ENCODE data around the gene OR2H1. TPM values are rescaled to one million over a fixed set of nuclear protein-coding genes. Genes with fewer than 3 reads are reported as not detected.

Gene OR2H1
- total RNA-seq, 1 donor from 2014 or later: not detected

DNA sequence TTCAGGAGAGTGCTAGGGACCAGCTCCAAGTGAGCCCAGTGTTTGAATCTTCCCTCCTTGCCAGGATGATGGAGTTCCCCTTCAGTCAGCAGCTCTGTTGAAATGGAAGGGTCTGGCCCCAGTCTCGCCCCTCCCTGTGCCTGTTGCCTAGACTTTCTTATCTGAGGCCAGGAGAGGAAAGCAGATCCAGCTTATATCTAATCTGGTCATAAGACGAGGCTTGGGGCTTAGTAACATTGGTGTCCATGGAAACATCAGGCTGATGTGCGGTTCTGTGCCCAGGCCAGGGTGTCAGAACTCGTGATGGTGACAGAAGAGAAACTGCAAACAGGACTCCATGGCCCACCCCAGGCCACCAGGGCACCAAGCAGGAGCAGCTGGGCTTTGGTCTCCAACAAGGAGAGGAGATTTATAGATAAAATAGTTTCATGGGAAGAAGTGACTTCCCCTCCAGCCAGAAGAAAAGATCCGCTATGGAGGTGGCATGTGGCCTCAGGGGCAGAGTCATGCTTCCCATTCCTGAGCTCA is 21.0 kb downstream of the OR2H1 start:
- no peak overlapping the region for H3K9ac ChIP-seq (ENCODE audit: low read length)
- no peak for TF ChIP-seq EZH2 (IDR thresholded peaks at IDR 0.05; ENCODE audit: insufficient read depth, low read length)
- TF ChIP-seq, protein P1, sequence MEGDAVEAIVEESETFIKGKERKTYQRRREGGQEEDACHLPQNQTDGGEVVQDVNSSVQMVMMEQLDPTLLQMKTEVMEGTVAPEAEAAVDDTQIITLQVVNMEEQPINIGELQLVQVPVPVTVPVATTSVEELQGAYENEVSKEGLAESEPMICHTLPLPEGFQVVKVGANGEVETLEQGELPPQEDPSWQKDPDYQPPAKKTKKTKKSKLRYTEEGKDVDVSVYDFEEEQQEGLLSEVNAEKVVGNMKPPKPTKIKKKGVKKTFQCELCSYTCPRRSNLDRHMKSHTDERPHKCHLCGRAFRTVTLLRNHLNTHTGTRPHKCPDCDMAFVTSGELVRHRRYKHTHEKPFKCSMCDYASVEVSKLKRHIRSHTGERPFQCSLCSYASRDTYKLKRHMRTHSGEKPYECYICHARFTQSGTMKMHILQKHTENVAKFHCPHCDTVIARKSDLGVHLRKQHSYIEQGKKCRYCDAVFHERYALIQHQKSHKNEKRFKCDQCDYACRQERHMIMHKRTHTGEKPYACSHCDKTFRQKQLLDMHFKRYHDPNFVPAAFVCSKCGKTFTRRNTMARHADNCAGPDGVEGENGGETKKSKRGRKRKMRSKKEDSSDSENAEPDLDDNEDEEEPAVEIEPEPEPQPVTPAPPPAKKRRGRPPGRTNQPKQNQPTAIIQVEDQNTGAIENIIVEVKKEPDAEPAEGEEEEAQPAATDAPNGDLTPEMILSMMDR (IDR thresholded peaks at IDR 0.05; ENCODE audit: insufficient read depth, low read depth, low read length): no peak
- no peaks in the 10 kb centered on the region for H3K9me3 ChIP-seq (ENCODE audit: insufficient read depth, low read depth, low read length)
- no peaks in the 10 kb centered on the region for H3K79me2 ChIP-seq (ENCODE audit: insufficient read depth, low read length)
- Mint-ChIP-seq H3K36me3 (ENCODE audit: low read depth, unreplicated experiment) (peaks cover 4% of the 10 kb centered on the region), H3K9me3 (ENCODE audit: unreplicated experiment) (peaks cover 6% of the 10 kb centered on the region), H3K4me3 (ENCODE audit: unreplicated experiment) (no peak overlapping the region), H3K27ac (ENCODE audit: unreplicated experiment) (no peak overlapping the region), H3K27me3 (ENCODE audit: low read depth, unreplicated experiment) (peaks cover 7% of the 10 kb centered on the region), H3K4me1 (ENCODE audit: low read depth, unreplicated experiment) (no peaks in the 10 kb centered on the region)
- no peaks in the 10 kb centered on the region for H3K27me3 ChIP-seq (ENCODE audit: insufficient read depth, low read length)
- no peak overlapping the region for H3K4me2 ChIP-seq (ENCODE audit: low read length)
- H3K27ac ChIP-seq (ENCODE audit: low read depth, low read length): no peak overlapping the region
- FAIRE-seq (no peak), DNase-seq (ENCODE audit: low read depth) (no peak)
- no peaks in the 10 kb centered on the region for H3K4me1 ChIP-seq (ENCODE audit: insufficient read depth, low read length)
- H3K4me3 ChIP-seq (ENCODE audit: insufficient read depth, low read depth, low read length): no peak overlapping the region
- no peak overlapping the region for H2AFZ ChIP-seq (ENCODE audit: low read depth, low read length)
- no peaks in the 10 kb centered on the region for H4K20me1 ChIP-seq (ENCODE audit: insufficient read depth, low read length)
- H3K36me3 ChIP-seq (ENCODE audit: insufficient read depth, low read length): no peaks in the 10 kb centered on the region

DNA sequence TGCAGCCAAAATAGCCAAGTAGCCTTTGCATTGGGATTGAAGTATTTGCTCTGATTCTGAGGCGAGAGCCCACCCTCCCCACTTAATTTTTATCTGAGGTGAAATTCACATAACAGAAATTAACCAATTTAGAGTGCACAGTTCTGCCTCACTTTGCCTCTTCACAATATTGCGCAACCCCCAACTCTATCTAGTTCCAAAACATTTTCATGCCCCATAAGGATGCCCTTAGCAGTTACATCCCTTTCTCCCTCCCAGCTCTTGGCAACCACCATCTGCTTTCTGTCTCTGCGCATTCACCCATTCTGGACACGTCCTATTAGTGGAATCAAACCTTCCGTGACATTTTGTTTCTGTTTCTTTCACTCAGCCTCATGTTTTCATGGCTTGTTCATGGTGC is 21.8 kb downstream of the OR2H1 start:
- H2AFZ ChIP-seq (ENCODE audit: low read depth, low read length): no peak overlapping the region
- no peak overlapping the region for H3K9ac ChIP-seq (ENCODE audit: low read length)
- peaks cover 6% of the 10 kb centered on the region for H3K9me3 Mint-ChIP-seq (ENCODE audit: unreplicated experiment)

DNA sequence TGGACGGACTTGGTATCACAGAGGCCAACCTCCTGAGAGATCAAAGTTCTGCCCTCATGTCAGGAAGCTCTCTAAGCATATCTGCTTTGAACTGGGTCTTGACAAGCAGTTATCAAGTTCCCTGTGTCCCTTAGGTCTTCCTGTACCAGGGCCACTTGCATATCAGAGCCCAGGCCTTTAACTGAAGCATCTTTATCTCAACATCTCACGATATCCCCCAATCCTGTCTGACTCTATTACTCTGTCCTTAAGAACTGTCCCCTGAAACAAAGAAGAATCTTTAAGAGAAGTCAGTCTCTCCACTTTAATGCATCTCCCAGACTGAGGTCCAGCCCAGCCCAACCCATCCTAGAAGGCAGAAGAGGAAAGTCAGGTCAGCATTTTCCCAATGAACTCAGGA is 22.6 kb downstream of the OR2H1 start:
- H4K20me1 ChIP-seq (ENCODE audit: insufficient read depth, low read length): no peaks in the 10 kb centered on the region
- Mint-ChIP-seq H3K27ac (ENCODE audit: unreplicated experiment) (no peak overlapping the region), H3K4me3 (ENCODE audit: unreplicated experiment) (no peak overlapping the region), H3K9me3 (ENCODE audit: unreplicated experiment) (peaks cover 6% of the 10 kb centered on the region), H3K4me1 (ENCODE audit: low read depth, unreplicated experiment) (no peaks in the 10 kb centered on the region), H3K27me3 (ENCODE audit: low read depth, unreplicated experiment) (peaks cover 7% of the 10 kb centered on the region), H3K36me3 (ENCODE audit: low read depth, unreplicated experiment) (peaks cover 4% of the 10 kb centered on the region)
- no peaks in the 10 kb centered on the region for H3K79me2 ChIP-seq (ENCODE audit: insufficient read depth, low read length)
- TF ChIP-seq, protein P1 (IDR thresholded peaks at IDR 0.05; ENCODE audit: insufficient read depth, low read depth, low read length): no peak
- TF ChIP-seq EZH2 (IDR thresholded peaks at IDR 0.05; ENCODE audit: insufficient read depth, low read length): no peak
- no peak overlapping the region for H3K27ac ChIP-seq (ENCODE audit: low read depth, low read length)
- H3K9ac ChIP-seq (ENCODE audit: low read length): no peak overlapping the region
- H3K4me3 ChIP-seq (ENCODE audit: insufficient read depth, low read depth, low read length): no peak overlapping the region
- no peak overlapping the region for H2AFZ ChIP-seq (ENCODE audit: low read depth, low read length)
- H3K27me3 ChIP-seq (ENCODE audit: insufficient read depth, low read length): no peaks in the 10 kb centered on the region
- no peak for FAIRE-seq
- no peak for DNase-seq (ENCODE audit: low read depth)
- no peaks in the 10 kb centered on the region for H3K9me3 ChIP-seq (ENCODE audit: insufficient read depth, low read depth, low read length)
- no peak overlapping the region for H3K4me2 ChIP-seq (ENCODE audit: low read length)
- peaks cover 3% of the 10 kb centered on the region for H3K4me1 ChIP-seq (ENCODE audit: insufficient read depth, low read length)
- no peaks in the 10 kb centered on the region for H3K36me3 ChIP-seq (ENCODE audit: insufficient read depth, low read length)

More for the DNA sequence above, 21.8 kb downstream of the OR2H1 start:
- Mint-ChIP-seq H3K4me1 (ENCODE audit: low read depth, unreplicated experiment) (no peaks in the 10 kb centered on the region), H3K4me3 (ENCODE audit: unreplicated experiment) (no peak overlapping the region), H3K27me3 (ENCODE audit: low read depth, unreplicated experiment) (peaks cover 7% of the 10 kb centered on the region), H3K36me3 (ENCODE audit: low read depth, unreplicated experiment) (peaks cover 4% of the 10 kb centered on the region), H3K27ac (ENCODE audit: unreplicated experiment) (no peak overlapping the region)
- Histone ChIP-seq H3K27me3 (ENCODE audit: insufficient read depth, low read length) (no peaks in the 10 kb centered on the region), H3K4me1 (ENCODE audit: insufficient read depth, low read length) (peaks cover 3% of the 10 kb centered on the region), H3K79me2 (ENCODE audit: insufficient read depth, low read length) (no peaks in the 10 kb centered on the region), H3K27ac (ENCODE audit: low read depth, low read length) (no peak overlapping the region), H4K20me1 (ENCODE audit: insufficient read depth, low read length) (no peaks in the 10 kb centered on the region), H3K4me2 (ENCODE audit: low read length) (no peak overlapping the region), H3K36me3 (ENCODE audit: insufficient read depth, low read length) (no peaks in the 10 kb centered on the region), H3K4me3 (ENCODE audit: insufficient read depth, low read depth, low read length) (no peak overlapping the region), H3K9me3 (ENCODE audit: insufficient read depth, low read depth, low read length) (no peaks in the 10 kb centered on the region)
- FAIRE-seq (no peak), DNase-seq (ENCODE audit: low read depth) (no peak)
- TF ChIP-seq, protein P1 (IDR thresholded peaks at IDR 0.05; ENCODE audit: insufficient read depth, low read depth, low read length): no peak
- TF ChIP-seq EZH2 (IDR thresholded peaks at IDR 0.05; ENCODE audit: insufficient read depth, low read length): no peak

Data from astrocyte (in vitro differentiated cells and primary cell).